Naive thymus-derived CD8-positive, alpha-beta T cell (primary cell): ENCODE data around the gene TRIM31. TPM values are rescaled to one million over a fixed set of nuclear protein-coding genes. Genes with fewer than 3 reads are reported as not detected.

Experiments
- ATAC-seq, 2 donors: fragments of 150-1000 bp; cut with Tn5 transposase in 1 of 2; sonication (Bioruptor Pico), chemical (Tn5 transposase) in 1 of 2; 1 replicate in 1 of 2; 2 replicates in 1 of 2; pipeline ENCODE4 v1.10.0; 2021; ENCODE audit warnings: mild to moderate bottlenecking in 2 of 2, moderate library complexity in 2 of 2
- POLR2A ChIA-PET: fragments of 350-600 bp; sonication (Branson Sonifier 250); formaldehyde crosslinking; loops from one replicate; lab custom pipeline; 2021; ENCODE audit warnings: antibody characterized with exemption; lab: Charles Lee
- DNase-seq, 10 donors: peaks; one replicate each; pipeline versions ENCODE4 v3.0.0 to v3.0.0-alpha.2; 2020 to 2022
- H3K27ac Mint-ChIP-seq, 10 donors: one replicate each; pipeline ENCODE4 v1.8.0; 2020 to 2022; ENCODE audit warnings: mild to moderate bottlenecking in 10 of 10, mixed read lengths in 10 of 10, moderate library complexity in 4 of 10, inconsistent platforms in 1 of 10
- H3K27me3 Mint-ChIP-seq, 5 donors: one replicate each; pipeline ENCODE4 v1.8.0; 2021 to 2022; ENCODE audit warnings: mixed read lengths in 5 of 5
- H3K36me3 Mint-ChIP-seq, 3 donors: one replicate each; pipeline ENCODE4 v1.8.0; 2020 to 2022; ENCODE audit warnings: mixed read lengths in 3 of 3, mild to moderate bottlenecking in 2 of 3, inconsistent platforms in 1 of 3
- H3K4me1 Mint-ChIP-seq, 4 donors: one replicate each; pipeline ENCODE4 v1.8.0; 2021 to 2022; ENCODE audit warnings: mixed read lengths in 4 of 4
- H3K4me3 Mint-ChIP-seq, 10 donors: one replicate each; pipeline ENCODE4 v1.8.0; 2020 to 2022; ENCODE audit warnings: mild to moderate bottlenecking in 10 of 10, mixed read lengths in 10 of 10, moderate library complexity in 6 of 10, inconsistent platforms in 1 of 10
- H3K9me3 Mint-ChIP-seq, 9 donors: one replicate each; pipeline ENCODE4 v1.8.0; 2020 to 2022; ENCODE audit warnings: mixed read lengths in 9 of 9, mild to moderate bottlenecking in 3 of 9, inconsistent platforms in 1 of 9, moderate library complexity in 1 of 9
- polyA plus RNA-seq, 3 donors: library from polyadenylated mRNA; unstranded; fragments of 300-500 nt; fragmentation: Illumina TruSeq; gene quantifications; one replicate each; pipeline ENCODE4 v1.2.3, GENCODE V29; 2021
- total RNA-seq, 8 experiments: library from RNA in 2 of 8; stranded (reverse) in 2 of 8; gene quantifications; one replicate each; pipeline ENCODE4 v1.2.3 and lab custom pipeline; 2021 to 2026

The TRIM31 gene
- total and polyA plus RNA-seq, 5 experiments from 2014 or later, result 0.07 TPM; not detected in 4

GRCh38 chr6:30154709-30155519, 42.0 kb upstream of the TRIM31 start:
- POLR2A ChIA-PET, result interaction anchor here (0.6 kb wide), 1 partner anchor 52 kb away, joined by 3 read pairs; no protein-coding TSS in a partner anchor
- ATAC-seq (no peak), DNase-seq (no peak)
- H3K4me3 Mint-ChIP-seq, result no peak overlapping the region
- peaks cover 14 to 42% (median 34%) of the 10 kb centered on the region in 5 donors for H3K27me3 Mint-ChIP-seq
- H3K36me3 Mint-ChIP-seq, result no peaks in the 10 kb centered on the region
- peaks cover 2 to 5% (median 4%) of the 10 kb centered on the region in 4 donors for H3K4me1 Mint-ChIP-seq
- no peak overlapping the region for H3K27ac Mint-ChIP-seq
- H3K9me3 Mint-ChIP-seq, result no peaks in the 10 kb centered on the region

- Mint-ChIP-seq H3K4me1 (peaks cover 2 to 5% (median 4%) of the 10 kb centered on the region in 4 donors), H3K36me3 (no peaks in the 10 kb centered on the region), H3K4me3 (no peak overlapping the region), H3K27me3 (peaks cover 11 to 45% (median 34%) of the 10 kb centered on the region in 5 donors), H3K27ac (no peak overlapping the region), H3K9me3 (no peaks in the 10 kb centered on the region)
- POLR2A ChIA-PET, result no interaction called here
- no peak for ATAC-seq
- DNase-seq, result no peak
Observed at GRCh38 chr6:30154061-30154460, 41.2 kb upstream of the TRIM31 start.

GRCh38 chr6:30152910-30153610, 40.2 kb upstream of the TRIM31 start:
- Mint-ChIP-seq H3K9me3 (no peaks in the 10 kb centered on the region), H3K27ac (no peak overlapping the region), H3K27me3 (peaks cover 13 to 49% (median 32%) of the 10 kb centered on the region in 5 donors), H3K4me1 (peaks cover 2 to 5% (median 4%) of the 10 kb centered on the region in 4 donors), H3K36me3 (no peaks in the 10 kb centered on the region), H3K4me3 (no peak overlapping the region)
- no peak for DNase-seq
- ATAC-seq, result no peak
- POLR2A ChIA-PET, result no interaction called here

GRCh38 chr6:30152016-30152673, 39.3 kb upstream of the TRIM31 start:
- no peak overlapping the region for H3K4me3 Mint-ChIP-seq
- H3K27me3 Mint-ChIP-seq, result peaks cover 17 to 54% (median 35%) of the 10 kb centered on the region in 5 donors
- no peaks in the 10 kb centered on the region for H3K9me3 Mint-ChIP-seq
- ATAC-seq (no peak), DNase-seq (no peak)
- no peak overlapping the region for H3K27ac Mint-ChIP-seq
- peaks cover 0 to 5% (median 5%) of the 10 kb centered on the region in 4 donors for H3K4me1 Mint-ChIP-seq
- no peaks in the 10 kb centered on the region for H3K36me3 Mint-ChIP-seq
- POLR2A ChIA-PET, result no interaction called here

GRCh38 chr6:30151580-30151979, 38.7 kb upstream of the TRIM31 start:
- Mint-ChIP-seq H3K9me3 (no peaks in the 10 kb centered on the region), H3K4me3 (no peak overlapping the region), H3K4me1 (peaks cover 0 to 5% (median 5%) of the 10 kb centered on the region in 4 donors), H3K27me3 (peaks cover 18 to 55% (median 35%) of the 10 kb centered on the region in 5 donors), H3K27ac (no peak overlapping the region), H3K36me3 (no peaks in the 10 kb centered on the region)
- POLR2A ChIA-PET, result no interaction called here
- DNase-seq (no peak), ATAC-seq (no peak)

GRCh38 chr6:30150671-30151395, 37.9 kb upstream of the TRIM31 start:
- Mint-ChIP-seq H3K4me3 (no peak overlapping the region), H3K9me3 (no peaks in the 10 kb centered on the region), H3K4me1 (peaks cover 0 to 5% (median 5%) of the 10 kb centered on the region in 4 donors), H3K36me3 (no peaks in the 10 kb centered on the region), H3K27me3 (peaks cover 13 to 56% (median 30%) of the 10 kb centered on the region in 5 donors), H3K27ac (no peak overlapping the region)
- POLR2A ChIA-PET, result no interaction called here
- ATAC-seq (no peak), DNase-seq (no peak)

- H3K4me3 Mint-ChIP-seq, result no peak overlapping the region
- peaks cover 0 to 5% (median 5%) of the 10 kb centered on the region in 4 donors for H3K4me1 Mint-ChIP-seq
- H3K27ac Mint-ChIP-seq, result no peak overlapping the region
- peaks cover 13 to 55% (median 30%) of the 10 kb centered on the region in 5 donors for H3K27me3 Mint-ChIP-seq
- no peaks in the 10 kb centered on the region for H3K9me3 Mint-ChIP-seq
- H3K36me3 Mint-ChIP-seq, result no peaks in the 10 kb centered on the region
- POLR2A ChIA-PET, result no interaction called here
- no peak for DNase-seq
- no peak for ATAC-seq
Observed at GRCh38 chr6:30149858-30150550, 37.1 kb upstream of the TRIM31 start.

- Mint-ChIP-seq H3K4me1 (peaks cover 0 to 5% (median 5%) of the 10 kb centered on the region in 4 donors), H3K36me3 (no peaks in the 10 kb centered on the region), H3K4me3 (no peak overlapping the region), H3K9me3 (no peaks in the 10 kb centered on the region), H3K27ac (no peak overlapping the region), H3K27me3 (peaks cover 14 to 57% (median 31%) of the 10 kb centered on the region in 5 donors)
- POLR2A ChIA-PET, result no interaction called here
- no peak for ATAC-seq
- no peak for DNase-seq
Observed at GRCh38 chr6:30149234-30149633, 36.3 kb upstream of the TRIM31 start.

GRCh38 chr6:30147096-30147495, 34.2 kb upstream of the TRIM31 start:
- Mint-ChIP-seq H3K36me3 (no peaks in the 10 kb centered on the region), H3K27ac (no peak overlapping the region), H3K9me3 (no peaks in the 10 kb centered on the region), H3K27me3 (peaks cover 19 to 58% (median 34%) of the 10 kb centered on the region in 5 donors), H3K4me3 (no peak overlapping the region), H3K4me1 (peaks cover 0 to 5% (median 5%) of the 10 kb centered on the region in 4 donors)
- ATAC-seq (no peak), DNase-seq (no peak)
- POLR2A ChIA-PET, result no interaction called here

GRCh38 chr6:30145818-30146217, 32.9 kb upstream of the TRIM31 start:
- H3K27ac Mint-ChIP-seq, result peak overlapping the region in 1 of 10 donors; percentile 54
- ATAC-seq (no peak), DNase-seq (no peak)
- no peaks in the 10 kb centered on the region for H3K9me3 Mint-ChIP-seq
- H3K36me3 Mint-ChIP-seq, result no peaks in the 10 kb centered on the region
- POLR2A ChIA-PET, result no interaction called here
- H3K27me3 Mint-ChIP-seq, result peaks cover 19 to 67% (median 43%) of the 10 kb centered on the region in 5 donors
- no peak overlapping the region for H3K4me3 Mint-ChIP-seq
- H3K4me1 Mint-ChIP-seq, result peaks cover 0 to 2% (median 0%) of the 10 kb centered on the region in 4 donors

GRCh38 chr6:30144811-30145210, 31.9 kb upstream of the TRIM31 start:
- Mint-ChIP-seq H3K27me3 (peaks cover 23 to 60% (median 42%) of the 10 kb centered on the region in 5 donors), H3K4me3 (no peak overlapping the region), H3K36me3 (no peaks in the 10 kb centered on the region), H3K27ac (no peak overlapping the region), H3K4me1 (peaks cover 0 to 2% (median 0%) of the 10 kb centered on the region in 4 donors), H3K9me3 (no peaks in the 10 kb centered on the region)
- no peak for DNase-seq
- no peak for ATAC-seq
- POLR2A ChIA-PET, result no interaction called here

GRCh38 chr6:30143780-30144179, 30.9 kb upstream of the TRIM31 start:
- no peak overlapping the region for H3K4me3 Mint-ChIP-seq
- POLR2A ChIA-PET, result no interaction called here
- no peaks in the 10 kb centered on the region for H3K36me3 Mint-ChIP-seq
- peaks cover 23 to 56% (median 42%) of the 10 kb centered on the region in 5 donors for H3K27me3 Mint-ChIP-seq
- peaks cover 0 to 2% (median 0%) of the 10 kb centered on the region in 4 donors for H3K4me1 Mint-ChIP-seq
- no peak for ATAC-seq
- H3K27ac Mint-ChIP-seq, result peak overlapping the region in 1 of 10 donors; percentile 38
- H3K9me3 Mint-ChIP-seq, result no peaks in the 10 kb centered on the region
- DNase-seq, result no peak
